ENCODE results near the gene TNFRSF8. TPM values are rescaled to one million over a fixed set of nuclear protein-coding genes. Genes with fewer than 3 reads are reported as not detected.

The TNFRSF8 gene
- polyA plus RNA-seq, 1 donor (not counting 4 experiments of a cell fraction or from before 2014, with no cell fraction given), result 0.03 TPM

GRCh38 chr1:12015001-12015491 is 48.1 kb upstream of the TNFRSF8 start:
- no peak overlapping the region for H3K4me3 ChIP-seq (ENCODE audit: control insufficient read depth in 2 of 3, extremely low read depth in 1 of 3, insufficient read depth in 2 of 3, low read depth in 1 of 3, low read length in 3 of 3)
- no peaks in the 10 kb centered on the region for H3K9me1 ChIP-seq (ENCODE audit: control insufficient read depth, extremely low read depth, insufficient read depth, low read length)
- no peaks in the 10 kb centered on the region for H3K9me3 ChIP-seq (ENCODE audit: control insufficient read depth, low read depth, low read length)
- H3K79me2 ChIP-seq (ENCODE audit: control insufficient read depth, insufficient read depth, low read length), result peaks cover 6% of the 10 kb centered on the region
- DNase-seq (ENCODE audit: low read depth, low spot score) (no peak), FAIRE-seq (no peak)
- peak overlapping the region; percentile 42 for H3K4me2 ChIP-seq (ENCODE audit: control insufficient read depth, extremely low read depth, insufficient read depth, low read depth, low read length)
- H2AFZ ChIP-seq (ENCODE audit: control insufficient read depth, low read length), result no peak overlapping the region
- H3K36me3 ChIP-seq (ENCODE audit: control insufficient read depth in 2 of 2, extremely low read depth in 1 of 2, insufficient read depth in 2 of 2, low read length in 2 of 2), result peaks cover 19 to 32% of the 10 kb centered on the region in 2 experiments
- H3K9ac ChIP-seq (ENCODE audit: control insufficient read depth, extremely low read depth, insufficient read depth, low read length), result peak overlapping the region; percentile 51
- H3K4me1 ChIP-seq (ENCODE audit: control insufficient read depth, extremely low read depth, insufficient read depth, low read length), result peaks cover 15% of the 10 kb centered on the region
- H3K27me3 ChIP-seq (ENCODE audit: control insufficient read depth, extremely low read depth, insufficient read depth, low read length), result no peaks in the 10 kb centered on the region
- dilution Hi-C loops (cut with MboI; ENCODE audit: extremely low pct_ligation_motif_present, low sequenced_read_pairs), result no loop called here
- H3K27ac ChIP-seq (ENCODE audit: control insufficient read depth, insufficient read depth, low read length), result peak overlapping the region; percentile 89
- TF ChIP-seq CTCF (optimal IDR thresholded peaks at IDR 0.05 in 1 of 3, IDR thresholded peaks at IDR 0.05 in 1 of 3, conservative IDR thresholded peaks at IDR 0.05 in 1 of 3; ENCODE audit: extremely low read depth in 1 of 3, insufficient read depth in 2 of 3, low read length in 3 of 3), result no peak
- no peak for TF ChIP-seq EZH2 (IDR thresholded peaks at IDR 0.05; ENCODE audit: low read length)
- no peaks in the 10 kb centered on the region for H4K20me1 ChIP-seq (ENCODE audit: control insufficient read depth, extremely low read depth, insufficient read depth, low read length)

DNA sequence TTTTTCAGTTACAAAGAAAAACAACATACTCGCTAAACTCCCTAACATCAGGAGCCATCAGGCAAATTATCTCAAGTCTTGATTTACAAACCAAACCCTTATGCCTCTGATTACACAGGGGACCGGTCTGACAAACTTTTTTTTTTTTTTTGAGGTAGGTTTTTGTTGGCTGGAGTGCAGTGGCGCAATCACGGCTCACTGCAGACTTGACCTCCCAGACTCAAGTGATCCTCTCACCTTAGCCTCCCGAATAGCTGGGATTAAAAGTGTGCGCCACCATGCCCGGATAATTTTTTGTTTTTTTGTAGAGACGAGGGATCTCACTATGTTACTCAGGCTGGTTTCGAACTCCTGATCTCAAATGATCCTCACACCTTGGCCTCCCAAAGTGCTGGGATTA is 47.6 kb upstream of the TNFRSF8 start:
- DNase-seq (ENCODE audit: low read depth, low spot score) (no peak), FAIRE-seq (peak; percentile 36)
- Histone ChIP-seq H3K4me1 (ENCODE audit: control insufficient read depth, extremely low read depth, insufficient read depth, low read length) (peaks cover 18% of the 10 kb centered on the region), H4K20me1 (ENCODE audit: control insufficient read depth, extremely low read depth, insufficient read depth, low read length) (no peaks in the 10 kb centered on the region), H3K9me3 (ENCODE audit: control insufficient read depth, low read depth, low read length) (no peaks in the 10 kb centered on the region), H2AFZ (ENCODE audit: control insufficient read depth, low read length) (no peak overlapping the region), H3K4me2 (ENCODE audit: control insufficient read depth, extremely low read depth, insufficient read depth, low read depth, low read length) (no peak overlapping the region), H3K9me1 (ENCODE audit: control insufficient read depth, extremely low read depth, insufficient read depth, low read length) (no peaks in the 10 kb centered on the region), H3K9ac (ENCODE audit: control insufficient read depth, extremely low read depth, insufficient read depth, low read length) (no peak overlapping the region), H3K36me3 (ENCODE audit: control insufficient read depth in 2 of 2, extremely low read depth in 1 of 2, insufficient read depth in 2 of 2, low read length in 2 of 2) (peaks cover 17 to 29% of the 10 kb centered on the region in 2 experiments), H3K79me2 (ENCODE audit: control insufficient read depth, insufficient read depth, low read length) (peaks cover 10% of the 10 kb centered on the region), H3K4me3 (ENCODE audit: control insufficient read depth in 2 of 3, extremely low read depth in 1 of 3, insufficient read depth in 2 of 3, low read depth in 1 of 3, low read length in 3 of 3) (no peak overlapping the region), H3K27ac (ENCODE audit: control insufficient read depth, insufficient read depth, low read length) (peak overlapping the region; percentile 5), H3K27me3 (ENCODE audit: control insufficient read depth, extremely low read depth, insufficient read depth, low read length) (no peaks in the 10 kb centered on the region)
- dilution Hi-C loops (cut with MboI; ENCODE audit: extremely low pct_ligation_motif_present, low sequenced_read_pairs), result no loop called here
- TF ChIP-seq CTCF (optimal IDR thresholded peaks at IDR 0.05 in 1 of 3, IDR thresholded peaks at IDR 0.05 in 1 of 3, conservative IDR thresholded peaks at IDR 0.05 in 1 of 3; ENCODE audit: extremely low read depth in 1 of 3, insufficient read depth in 2 of 3, low read length in 3 of 3), result no peak
- TF ChIP-seq EZH2 (IDR thresholded peaks at IDR 0.05; ENCODE audit: low read length), result no peak

All from keratinocyte (primary cell).